Stimulated activated CD8-positive, alpha-beta memory T cell treated with anti-CD3 and anti-CD28 coated beads, Interleukin-7, amount 100 ng/mL, for 48 hours (primary cell): ENCODE results near the gene NFATC1.

Experiments
- DNase-seq, 2 donors: peaks; one replicate each; pipeline ENCODE4 v3.0.0-alpha.2; 2020; ENCODE audit warnings: low read depth in 1 of 2; ENCODE audit errors: extremely low read depth in 1 of 2

Gene NFATC1

GRCh38 chr18:79420033-79420745 lies 24.5 kb downstream of the NFATC1 start:
- DNase-seq: no peak

GRCh38 chr18:79421275-79421857 lies 25.6 kb downstream of the NFATC1 start:
- no peak for DNase-seq

GRCh38 chr18:79422022-79422782 lies 26.5 kb downstream of the NFATC1 start:
- DNase-seq: no peak

GRCh38 chr18:79422783-79423165 lies 27.0 kb downstream of the NFATC1 start:
- DNase-seq: no peak

- no peak for DNase-seq
Observed at GRCh38 chr18:79423211-79424007, 27.7 kb downstream of the NFATC1 start.

GRCh38 chr18:79424008-79424565 lies 28.4 kb downstream of the NFATC1 start:
- no peak for DNase-seq

GRCh38 chr18:79424880-79425568 lies 29.3 kb downstream of the NFATC1 start:
- no peak for DNase-seq

GRCh38 chr18:79425569-79425886 lies 29.8 kb downstream of the NFATC1 start:
- no peak for DNase-seq

- DNase-seq: no peak
Observed at GRCh38 chr18:79426376-79427300, 30.9 kb downstream of the NFATC1 start.

GRCh38 chr18:79427368-79428225 lies 31.9 kb downstream of the NFATC1 start:
- no peak for DNase-seq

- no peak for DNase-seq
Observed at GRCh38 chr18:79428287-79428686, 32.6 kb downstream of the NFATC1 start.

GRCh38 chr18:79429381-79429780 lies 33.7 kb downstream of the NFATC1 start:
- DNase-seq: no peak

GRCh38 chr18:79429785-79430281 lies 34.1 kb downstream of the NFATC1 start:
- no peak for DNase-seq

- no peak for DNase-seq
Observed at GRCh38 chr18:79432376-79433120, 36.8 kb downstream of the NFATC1 start.

- no peak for DNase-seq
Observed at GRCh38 chr18:79433431-79433830, 37.7 kb downstream of the NFATC1 start.

- no peak for DNase-seq
Observed at GRCh38 chr18:79434607-79435401, 39.1 kb downstream of the NFATC1 start.
